K562 (cell line): ENCODE data around the gene ATAD2B. TPM values are rescaled to one million over a fixed set of nuclear protein-coding genes. Genes with fewer than 3 reads are reported as not detected.

ENCODE experiments used
- ATF7 ChIP-seq: fragments of 450-650 bp; IDR thresholded peaks from 2 replicates; pipeline ENCODE4 v1.7.1; 2014; ENCODE audit warnings: mild to moderate bottlenecking, moderate library complexity
- CEBPB ChIP-seq: fragments of 450-650 bp; IDR thresholded peaks from 2 replicates; pipeline ENCODE4 v1.6.1; 2016; ENCODE audit warnings: missing genetic modification characterization, missing compliant biosample characterization
- E2F4 ChIP-seq: sonication (generic); formaldehyde crosslinking; IDR thresholded peaks from 2 replicates; pipeline ENCODE4 v1.8.0; 2022; ENCODE audit warnings: mild to moderate bottlenecking, low read depth, missing genetic modification reagents
- PCBP2 ChIP-seq: fragments of 200-400 bp; formaldehyde crosslinking; IDR thresholded peaks from 2 replicates; pipeline ENCODE4 v1.6.1; 2018; ENCODE audit warnings: low read length, low read depth, mild to moderate bottlenecking, moderate library complexity; ENCODE audit not compliant: poor library complexity, severe bottlenecking
- STAG1 ChIP-seq: sonication (generic); formaldehyde crosslinking; IDR thresholded peaks from 2 replicates; pipeline ENCODE4 v1.5.0; 2020; ENCODE audit warnings: missing genetic modification reagents, borderline replicate concordance
- ZNF696 ChIP-seq: fragments of 250-450 bp; sonication (Bioruptor Pico); conservative IDR thresholded peaks from 2 replicates; pipeline ENCODE4 v1.4.0; 2020; ENCODE audit warnings: mild to moderate bottlenecking, moderate library complexity
- polyA plus RNA-seq, 8 experiments: library from polyadenylated mRNA; depleted of rRNA in 4 of 8; stranded (reverse) in 5 of 8; unstranded in 3 of 8; fragments of >200 nt; fragmentation: Nextera tagmentation in 2 of 8; fragmentation: Illumina TruSeq in 1 of 8; extraction: Ambion mirVana in 2 of 8; extraction: Trizol in 1 of 8; gene quantifications; 2 replicates each; pipeline versions ENCODE4 v1.2.1 to v1.2.3, GENCODE V29; 2011 to 2014; ENCODE audit warnings: inconsistent platforms in 1 of 8, missing spikeins in 1 of 8
- total RNA-seq, 7 experiments: library from RNA; depleted of rRNA in 6 of 7; stranded (reverse); fragments of >200 nt in 6 of 7; fragmentation: Illumina TruSeq in 2 of 7; extraction: Trizol in 2 of 7; gene quantifications; 2 replicates each; pipeline versions ENCODE4 v1.2.1 to v1.2.3, GENCODE V29; 2011 to 2021; ENCODE audit warnings: low replicate concordance in 1 of 7
- TF ChIP-seq, protein P1 (sequence below), 2 experiments: IDR thresholded peaks in 1 of 2; conservative IDR thresholded peaks in 1 of 2; 2 replicates each; pipeline ENCODE4 v1.6.1; 2016; ENCODE audit warnings: low read depth in 2 of 2, mild to moderate bottlenecking in 1 of 2, missing compliant biosample characterization in 1 of 2, missing genetic modification characterization in 1 of 2, moderate library complexity in 1 of 2
- TF ChIP-seq, protein P2 (sequence below): fragments of 250-450 bp; sonication (Bioruptor Pico); IDR thresholded peaks from 2 replicates; pipeline ENCODE4 v1.4.0; 2020
- TF ChIP-seq, protein P3 (sequence below): IDR thresholded peaks from 2 replicates; pipeline ENCODE4 v1.6.1; 2016; ENCODE audit warnings: missing genetic modification characterization, missing compliant biosample characterization
- TF ChIP-seq, protein P4 (sequence below): fragments of 250-450 bp; sonication (Bioruptor Pico); IDR thresholded peaks from 2 replicates; pipeline ENCODE4 v1.5.0; 2021; ENCODE audit warnings: mild to moderate bottlenecking, moderate library complexity

Gene ATAD2B
- total and polyA plus RNA-seq, 9 of the 15 experiments (the other 6 are each of a cell fraction or from before 2014, with no cell fraction given), result 3.2 to 21.6 (median 11.4) TPM

GRCh38 chr2:23757686-23758433, 169.1 kb downstream of the ATAD2B start (continued):
- TF ChIP-seq, protein P1, sequence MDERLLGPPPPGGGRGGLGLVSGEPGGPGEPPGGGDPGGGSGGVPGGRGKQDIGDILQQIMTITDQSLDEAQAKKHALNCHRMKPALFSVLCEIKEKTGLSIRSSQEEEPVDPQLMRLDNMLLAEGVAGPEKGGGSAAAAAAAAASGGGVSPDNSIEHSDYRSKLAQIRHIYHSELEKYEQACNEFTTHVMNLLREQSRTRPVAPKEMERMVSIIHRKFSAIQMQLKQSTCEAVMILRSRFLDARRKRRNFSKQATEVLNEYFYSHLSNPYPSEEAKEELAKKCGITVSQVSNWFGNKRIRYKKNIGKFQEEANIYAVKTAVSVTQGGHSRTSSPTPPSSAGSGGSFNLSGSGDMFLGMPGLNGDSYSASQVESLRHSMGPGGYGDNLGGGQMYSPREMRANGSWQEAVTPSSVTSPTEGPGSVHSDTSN (CRISPR knock-in tag; IDR thresholded peaks at IDR 0.05; ENCODE audit: low read depth), result no peak
- TF ChIP-seq, protein P1 (tag; conservative IDR thresholded peaks at IDR 0.05; ENCODE audit: low read depth), result no peak
- TF ChIP-seq E2F4 (CRISPR knock-in tag) (no peak), ZNF696 (CRISPR knock-in tag) (no peak), CEBPB (no peak), PCBP2 (no peak), ATF7 (peak; percentile 86), STAG1 (CRISPR knock-in tag) (no peak)
- TF ChIP-seq, protein P2, sequence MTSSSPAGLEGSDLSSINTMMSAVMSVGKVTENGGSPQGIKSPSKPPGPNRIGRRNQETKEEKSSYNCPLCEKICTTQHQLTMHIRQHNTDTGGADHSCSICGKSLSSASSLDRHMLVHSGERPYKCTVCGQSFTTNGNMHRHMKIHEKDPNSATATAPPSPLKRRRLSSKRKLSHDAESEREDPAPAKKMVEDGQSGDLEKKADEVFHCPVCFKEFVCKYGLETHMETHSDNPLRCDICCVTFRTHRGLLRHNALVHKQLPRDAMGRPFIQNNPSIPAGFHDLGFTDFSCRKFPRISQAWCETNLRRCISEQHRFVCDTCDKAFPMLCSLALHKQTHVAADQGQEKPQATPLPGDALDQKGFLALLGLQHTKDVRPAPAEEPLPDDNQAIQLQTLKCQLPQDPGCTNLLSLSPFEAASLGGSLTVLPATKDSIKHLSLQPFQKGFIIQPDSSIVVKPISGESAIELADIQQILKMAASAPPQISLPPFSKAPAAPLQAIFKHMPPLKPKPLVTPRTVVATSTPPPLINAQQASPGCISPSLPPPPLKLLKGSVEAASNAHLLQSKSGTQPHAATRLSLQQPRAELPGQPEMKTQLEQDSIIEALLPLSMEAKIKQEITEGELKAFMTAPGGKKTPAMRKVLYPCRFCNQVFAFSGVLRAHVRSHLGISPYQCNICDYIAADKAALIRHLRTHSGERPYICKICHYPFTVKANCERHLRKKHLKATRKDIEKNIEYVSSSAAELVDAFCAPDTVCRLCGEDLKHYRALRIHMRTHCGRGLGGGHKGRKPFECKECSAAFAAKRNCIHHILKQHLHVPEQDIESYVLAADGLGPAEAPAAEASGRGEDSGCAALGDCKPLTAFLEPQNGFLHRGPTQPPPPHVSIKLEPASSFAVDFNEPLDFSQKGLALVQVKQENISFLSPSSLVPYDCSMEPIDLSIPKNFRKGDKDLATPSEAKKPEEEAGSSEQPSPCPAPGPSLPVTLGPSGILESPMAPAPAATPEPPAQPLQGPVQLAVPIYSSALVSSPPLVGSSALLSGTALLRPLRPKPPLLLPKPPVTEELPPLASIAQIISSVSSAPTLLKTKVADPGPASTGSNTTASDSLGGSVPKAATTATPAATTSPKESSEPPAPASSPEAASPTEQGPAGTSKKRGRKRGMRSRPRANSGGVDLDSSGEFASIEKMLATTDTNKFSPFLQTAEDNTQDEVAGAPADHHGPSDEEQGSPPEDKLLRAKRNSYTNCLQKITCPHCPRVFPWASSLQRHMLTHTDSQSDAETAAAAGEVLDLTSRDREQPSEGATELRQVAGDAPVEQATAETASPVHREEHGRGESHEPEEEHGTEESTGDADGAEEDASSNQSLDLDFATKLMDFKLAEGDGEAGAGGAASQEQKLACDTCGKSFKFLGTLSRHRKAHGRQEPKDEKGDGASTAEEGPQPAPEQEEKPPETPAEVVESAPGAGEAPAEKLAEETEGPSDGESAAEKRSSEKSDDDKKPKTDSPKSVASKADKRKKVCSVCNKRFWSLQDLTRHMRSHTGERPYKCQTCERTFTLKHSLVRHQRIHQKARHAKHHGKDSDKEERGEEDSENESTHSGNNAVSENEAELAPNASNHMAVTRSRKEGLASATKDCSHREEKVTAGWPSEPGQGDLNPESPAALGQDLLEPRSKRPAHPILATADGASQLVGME (CRISPR knock-in tag), result no peak
- TF ChIP-seq, protein P3, sequence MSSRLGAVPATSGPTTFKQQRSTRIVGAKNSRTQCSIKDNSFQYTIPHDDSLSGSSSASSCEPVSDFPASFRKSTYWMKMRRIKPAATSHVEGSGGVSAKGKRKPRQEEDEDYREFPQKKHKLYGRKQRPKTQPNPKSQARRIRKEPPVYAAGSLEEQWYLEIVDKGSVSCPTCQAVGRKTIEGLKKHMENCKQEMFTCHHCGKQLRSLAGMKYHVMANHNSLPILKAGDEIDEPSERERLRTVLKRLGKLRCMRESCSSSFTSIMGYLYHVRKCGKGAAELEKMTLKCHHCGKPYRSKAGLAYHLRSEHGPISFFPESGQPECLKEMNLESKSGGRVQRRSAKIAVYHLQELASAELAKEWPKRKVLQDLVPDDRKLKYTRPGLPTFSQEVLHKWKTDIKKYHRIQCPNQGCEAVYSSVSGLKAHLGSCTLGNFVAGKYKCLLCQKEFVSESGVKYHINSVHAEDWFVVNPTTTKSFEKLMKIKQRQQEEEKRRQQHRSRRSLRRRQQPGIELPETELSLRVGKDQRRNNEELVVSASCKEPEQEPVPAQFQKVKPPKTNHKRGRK, result no peak
- TF ChIP-seq, protein P4, sequence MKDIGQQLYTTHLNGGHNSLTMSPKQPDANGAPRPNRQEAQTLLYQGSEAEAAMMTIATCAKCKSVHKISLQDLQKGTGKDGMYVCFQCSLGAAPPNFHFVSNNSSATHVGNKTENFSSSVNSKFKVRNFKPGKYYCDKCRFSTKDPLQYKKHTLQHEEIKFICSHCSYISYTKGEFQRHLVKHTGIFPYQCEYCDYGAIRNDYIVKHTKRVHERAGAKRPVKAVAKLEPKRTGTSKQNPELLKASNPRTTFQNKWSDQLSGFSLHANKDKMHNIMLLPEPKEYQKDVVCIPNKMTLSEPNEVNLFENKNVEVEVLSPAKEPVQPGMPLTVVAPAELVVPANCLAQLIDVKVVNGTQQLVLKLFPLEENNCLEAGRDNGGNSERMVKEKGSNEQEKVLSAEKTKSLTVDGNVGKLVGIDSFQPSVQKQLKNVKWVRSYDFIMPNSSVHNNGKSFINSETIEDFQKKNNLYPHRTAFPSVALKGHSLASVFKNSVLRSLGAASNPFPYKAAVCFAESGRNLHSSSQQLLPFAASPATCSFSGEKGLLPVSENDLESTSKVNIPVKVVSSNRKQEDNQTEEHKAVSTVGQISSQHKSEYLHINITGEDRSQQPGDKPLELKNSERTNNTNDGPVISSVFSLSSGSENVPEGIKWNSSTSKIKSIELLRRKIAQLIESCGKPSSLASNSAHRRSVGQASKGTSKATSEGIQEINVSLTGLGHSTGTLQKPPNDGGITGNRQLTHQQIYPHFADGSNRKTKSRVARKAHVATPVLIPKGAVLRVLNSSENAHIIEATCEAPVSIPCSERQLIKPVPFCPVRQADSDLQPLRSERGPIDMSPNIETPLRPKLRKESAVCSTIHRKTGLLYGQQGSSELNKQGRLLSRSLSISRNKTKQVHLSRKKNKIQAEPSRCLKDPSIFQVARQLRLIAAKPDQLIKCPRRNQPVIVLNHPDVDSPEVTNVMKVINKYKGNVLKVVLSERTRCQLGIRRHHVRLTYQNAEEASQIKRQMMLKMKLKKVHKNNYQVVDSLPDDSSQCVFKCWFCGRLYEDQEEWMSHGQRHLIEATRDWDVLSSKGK (CRISPR knock-in tag), result no peak
